ENCODE measurements around the gene TMEM208.

The TMEM208 gene

DNA sequence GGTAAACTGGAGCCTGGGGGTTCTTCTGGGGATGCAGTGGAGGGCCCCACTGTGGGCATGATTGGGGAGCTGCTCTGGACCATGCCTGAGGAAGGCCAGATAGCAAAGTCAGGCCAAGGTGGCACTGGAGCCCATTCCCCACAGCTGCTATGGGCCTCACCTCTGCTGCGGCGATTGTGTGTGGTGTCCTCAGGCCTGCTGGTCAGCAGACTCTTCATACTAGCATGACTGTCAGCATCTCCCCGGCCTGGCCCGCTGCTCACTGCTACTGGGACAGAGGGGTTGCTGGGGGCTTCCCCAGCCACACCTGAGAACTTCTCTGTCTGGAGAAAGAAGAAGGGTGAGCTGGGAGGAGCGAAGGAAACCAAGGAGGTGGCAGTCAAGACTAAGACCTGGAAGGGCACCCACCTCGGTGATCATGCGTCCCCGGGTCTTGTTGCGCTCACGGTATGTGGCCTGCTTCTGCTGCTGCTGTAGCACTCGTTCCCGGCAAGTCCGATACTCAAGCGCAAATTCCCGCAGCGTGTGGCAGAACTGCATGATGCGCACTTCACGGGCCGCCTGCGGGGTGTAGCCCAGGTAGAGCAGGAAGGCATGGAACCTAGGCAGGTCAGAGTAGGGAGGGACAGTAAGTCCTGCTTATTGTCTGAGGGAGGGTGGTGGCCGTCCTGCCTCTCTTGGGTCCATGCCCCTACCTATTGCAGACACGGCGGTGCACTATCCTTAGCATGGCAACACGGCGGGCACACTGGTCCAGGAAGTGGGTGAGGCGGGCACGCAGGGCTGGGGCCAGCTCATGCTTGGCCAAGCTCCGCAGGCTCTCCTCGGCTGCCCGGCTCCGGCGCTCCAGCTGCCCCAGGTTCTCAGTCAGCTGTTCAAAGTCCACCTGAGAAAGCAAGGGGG, 3.2 kb downstream of the TMEM208 start:
- DNase-seq: no peak
- in situ Hi-C loops (cut with MboI; ENCODE audit: low pct_unique_long_range_greater_than_20kb, low sequenced_read_pairs): no loop called here

DNA sequence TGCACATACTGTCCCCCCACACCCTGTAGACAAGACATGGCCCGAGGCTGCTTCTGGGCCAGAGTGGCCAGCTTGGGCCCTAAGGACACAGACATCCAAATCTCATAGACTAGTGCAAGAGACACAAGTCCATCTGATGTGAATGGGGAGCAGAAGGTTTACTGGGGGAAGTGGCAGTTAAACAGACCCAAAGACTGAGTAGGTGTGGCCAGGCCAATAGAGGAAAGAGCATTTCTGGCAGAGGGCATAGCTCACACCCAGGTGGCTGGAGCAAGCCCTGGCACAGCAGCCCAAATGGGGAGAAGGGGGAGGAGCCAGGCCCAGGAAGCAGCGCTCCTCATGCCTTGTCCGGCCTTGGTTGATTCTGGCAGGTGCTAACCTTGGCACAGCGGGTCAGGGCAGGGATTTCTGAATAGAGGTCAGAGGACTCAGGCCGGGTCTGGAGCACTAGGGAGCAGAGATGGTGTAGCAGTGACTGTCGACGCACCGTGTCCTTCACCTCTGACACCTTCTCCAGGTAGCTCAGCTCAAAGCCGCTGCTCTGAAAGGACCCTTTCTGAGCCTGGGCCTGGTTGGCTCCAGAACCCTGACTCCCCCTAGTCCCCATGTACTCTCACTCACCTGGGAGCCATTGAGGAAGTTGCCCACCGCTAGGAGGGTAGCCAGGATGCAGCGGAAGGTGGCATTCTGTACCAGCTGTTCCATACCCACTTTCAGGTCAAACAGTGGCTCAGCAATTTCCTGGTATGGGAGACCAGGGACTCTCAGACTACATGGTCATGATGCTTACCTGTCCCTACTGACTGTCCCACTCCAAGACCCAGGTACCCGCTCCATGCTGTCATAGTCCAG, 4.1 kb downstream of the TMEM208 start:
- in situ Hi-C loops (cut with MboI; ENCODE audit: low pct_unique_long_range_greater_than_20kb, low sequenced_read_pairs): no loop called here

DNA sequence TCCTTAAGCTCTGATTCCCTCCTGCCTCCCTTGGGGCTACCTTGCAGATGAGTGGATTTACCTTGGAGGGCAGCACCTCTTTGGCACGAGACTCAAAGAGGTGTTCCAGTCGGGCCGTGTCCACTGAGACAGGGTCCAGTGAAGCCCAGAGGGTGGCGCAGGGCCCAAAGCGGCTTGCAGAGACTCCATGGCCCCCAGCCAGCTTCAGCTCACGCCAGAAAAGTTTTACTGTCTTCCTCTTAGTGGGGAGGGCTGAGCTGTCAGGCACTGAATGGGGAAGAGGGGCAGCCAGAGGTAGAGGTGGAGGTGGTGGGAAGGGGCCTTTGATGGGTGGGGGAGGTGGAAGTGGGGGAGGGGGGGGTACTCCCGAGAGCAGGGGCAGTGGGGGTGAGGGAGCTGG, 6.7 kb downstream of the TMEM208 start:
- in situ Hi-C loops (cut with MboI; ENCODE audit: low pct_unique_long_range_greater_than_20kb, low sequenced_read_pairs): no loop called here
- DNase-seq: no peak

More for the DNA sequence above, 4.1 kb downstream of the TMEM208 start:
- no peak for DNase-seq

DNA sequence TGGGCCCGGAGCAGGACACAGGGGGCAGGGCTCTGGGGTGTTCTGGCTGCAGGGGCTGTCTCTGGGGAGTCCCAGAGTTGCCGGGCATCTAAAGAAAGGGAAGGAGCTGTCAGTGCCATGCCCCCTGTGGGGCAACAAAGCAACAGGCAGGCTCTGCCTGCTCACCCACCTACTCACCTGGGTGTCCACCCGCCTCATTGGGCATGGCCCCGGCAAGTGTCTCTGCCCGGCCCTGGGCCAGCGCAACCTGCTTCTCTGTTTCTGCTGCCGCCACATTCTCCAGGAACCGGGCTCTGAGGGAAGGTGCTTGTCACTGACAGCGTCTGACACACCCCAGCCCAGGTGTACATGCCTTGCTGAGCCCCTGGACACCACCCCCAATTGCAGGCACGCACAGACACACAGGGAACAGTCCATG, 7.3 kb downstream of the TMEM208 start:
- in situ Hi-C loops (cut with MboI; ENCODE audit: low pct_unique_long_range_greater_than_20kb, low sequenced_read_pairs): no loop called here
- DNase-seq: no peak

DNA sequence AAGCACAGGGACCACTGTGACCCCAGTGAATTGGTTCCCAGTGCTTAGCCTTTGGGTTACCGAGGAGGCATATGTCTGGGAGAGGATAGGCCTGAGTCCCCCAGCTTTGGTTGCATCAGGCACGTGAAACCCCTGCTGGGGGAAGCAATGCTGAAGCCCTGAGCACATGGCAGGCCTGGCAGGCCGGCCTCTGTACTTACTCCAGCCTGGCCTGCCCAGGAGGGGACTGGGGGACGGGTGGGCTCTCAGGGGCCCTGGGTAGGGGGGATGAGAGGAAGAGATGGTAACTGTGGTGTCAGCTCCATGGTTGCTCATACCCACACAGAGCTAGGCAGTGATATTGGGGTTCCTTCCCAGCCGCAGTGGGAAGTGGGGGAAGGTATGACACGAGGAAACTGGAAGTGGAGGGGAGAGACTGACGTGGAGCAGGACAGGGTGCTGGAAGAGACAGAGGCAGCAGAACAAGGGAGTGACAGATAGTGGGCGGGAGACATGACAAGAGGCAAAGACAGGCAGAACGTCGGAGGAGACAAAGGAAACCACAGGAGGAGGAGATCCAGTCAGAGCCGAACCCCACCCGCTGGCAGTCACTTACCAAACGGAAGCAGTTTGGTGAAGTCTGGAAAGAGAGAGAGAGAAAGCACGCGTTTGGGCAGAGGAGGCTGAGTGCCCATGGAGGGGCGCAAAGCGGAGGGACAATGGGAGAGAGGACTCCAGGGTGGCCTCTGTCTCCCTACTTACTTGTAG, 9.1 kb downstream of the TMEM208 start:
- in situ Hi-C loops (cut with MboI; ENCODE audit: low pct_unique_long_range_greater_than_20kb, low sequenced_read_pairs): no loop called here
- DNase-seq: peak; percentile 91

DNA sequence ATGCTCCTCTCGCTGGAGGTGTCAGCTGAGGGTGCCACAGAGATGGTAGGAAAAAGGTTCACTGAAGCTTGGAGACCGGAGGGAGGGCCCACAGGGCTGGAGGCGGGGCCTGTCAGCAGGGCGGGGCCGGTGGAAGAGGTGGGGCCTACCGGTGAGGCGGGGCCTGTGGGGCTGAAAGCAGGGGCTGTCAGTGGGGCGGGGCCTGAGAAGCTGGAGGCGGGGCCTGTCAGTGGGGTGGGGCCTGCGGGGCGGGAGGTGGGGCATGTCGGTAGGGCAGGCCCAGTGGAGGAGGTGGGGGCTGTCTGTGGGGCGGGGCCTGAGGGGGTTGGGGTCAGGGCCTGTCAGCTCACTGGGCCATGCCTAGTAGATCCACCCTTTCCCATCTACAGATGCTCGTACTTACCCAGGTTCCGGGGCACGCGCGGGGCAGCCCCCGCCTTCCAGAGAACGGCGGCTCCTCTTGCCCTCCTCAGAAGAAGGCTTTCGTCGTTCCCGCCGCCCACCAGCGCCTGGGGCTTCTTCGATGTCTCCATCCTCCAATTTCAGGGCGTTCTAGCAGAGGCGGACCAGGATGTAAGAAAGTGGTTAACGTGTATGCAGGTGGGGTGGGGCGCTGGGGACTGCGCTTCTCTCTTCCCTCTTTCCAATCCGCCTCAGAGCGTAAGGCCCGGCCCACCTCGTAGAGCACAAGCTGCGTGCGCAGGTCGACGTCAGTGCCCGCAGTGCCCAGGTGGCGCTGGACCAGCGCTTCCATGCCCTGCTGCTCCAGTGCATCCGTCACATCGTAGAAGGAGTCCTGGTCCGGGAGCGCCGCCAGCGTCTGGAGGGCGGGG, 9.8 kb downstream of the TMEM208 start:
- DNase-seq: no peak
- in situ Hi-C loops (cut with MboI; ENCODE audit: low pct_unique_long_range_greater_than_20kb, low sequenced_read_pairs): no loop called here

DNA sequence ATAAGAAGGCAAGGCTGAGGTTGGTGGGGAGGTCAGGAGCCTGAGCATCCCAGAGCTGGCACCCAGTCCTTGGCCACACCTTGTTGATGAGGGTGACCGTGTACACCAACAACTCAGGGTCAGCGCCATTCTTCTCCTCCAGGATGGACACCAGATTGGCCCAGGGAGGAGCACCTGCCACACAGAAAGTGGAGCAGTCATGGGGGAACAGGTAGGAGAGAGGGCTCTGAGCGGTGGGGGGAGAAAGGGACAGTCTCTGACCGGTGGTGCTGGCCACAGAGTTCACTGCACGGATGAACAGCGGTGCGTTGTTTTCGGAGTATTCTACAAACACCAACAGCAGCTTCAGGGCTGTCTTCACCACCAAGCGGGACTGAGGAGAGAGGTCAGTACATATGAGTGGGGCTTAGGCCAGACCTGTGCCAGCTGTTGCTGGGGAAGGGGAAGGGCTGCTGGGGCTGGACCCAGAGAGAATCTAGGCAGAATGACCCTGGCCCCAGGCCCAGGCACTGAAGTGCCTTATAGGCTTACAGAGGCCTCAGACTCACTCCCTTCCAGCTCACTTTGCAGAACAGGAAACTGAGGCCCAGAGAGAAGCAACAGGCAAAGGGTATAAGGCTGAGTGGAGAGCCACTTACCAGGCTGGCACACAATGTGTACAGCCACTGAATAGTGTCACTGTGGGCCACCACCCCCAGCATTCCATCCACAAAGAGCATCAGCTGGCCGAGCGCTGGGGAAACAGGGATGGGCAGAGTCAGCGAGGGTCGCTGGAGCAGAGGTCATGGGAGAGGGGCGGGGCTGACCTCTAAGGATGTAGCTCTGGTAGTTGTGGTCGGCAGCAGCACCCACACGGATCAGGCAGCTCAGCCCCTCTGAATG, 10.7 kb downstream of the TMEM208 start:
- DNase-seq: no peak
- in situ Hi-C loops (cut with MboI; ENCODE audit: low pct_unique_long_range_greater_than_20kb, low sequenced_read_pairs): no loop called here

DNA sequence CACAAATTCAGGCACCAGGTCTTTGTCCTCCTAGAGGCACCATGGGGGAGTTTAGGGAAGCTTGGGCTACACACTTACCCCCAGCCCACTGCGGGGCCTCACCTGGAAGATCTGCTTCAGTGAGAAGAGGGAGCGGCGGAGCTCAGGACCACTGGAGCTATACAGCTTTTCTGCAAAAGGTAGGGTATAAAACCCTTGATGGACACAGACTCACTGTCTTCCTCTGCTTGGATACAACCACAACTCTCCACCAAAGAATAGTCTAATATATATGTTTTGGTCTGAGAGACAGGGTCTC, 11.3 kb downstream of the TMEM208 start:
- in situ Hi-C loops (cut with MboI; ENCODE audit: low pct_unique_long_range_greater_than_20kb, low sequenced_read_pairs): no loop called here

DNA sequence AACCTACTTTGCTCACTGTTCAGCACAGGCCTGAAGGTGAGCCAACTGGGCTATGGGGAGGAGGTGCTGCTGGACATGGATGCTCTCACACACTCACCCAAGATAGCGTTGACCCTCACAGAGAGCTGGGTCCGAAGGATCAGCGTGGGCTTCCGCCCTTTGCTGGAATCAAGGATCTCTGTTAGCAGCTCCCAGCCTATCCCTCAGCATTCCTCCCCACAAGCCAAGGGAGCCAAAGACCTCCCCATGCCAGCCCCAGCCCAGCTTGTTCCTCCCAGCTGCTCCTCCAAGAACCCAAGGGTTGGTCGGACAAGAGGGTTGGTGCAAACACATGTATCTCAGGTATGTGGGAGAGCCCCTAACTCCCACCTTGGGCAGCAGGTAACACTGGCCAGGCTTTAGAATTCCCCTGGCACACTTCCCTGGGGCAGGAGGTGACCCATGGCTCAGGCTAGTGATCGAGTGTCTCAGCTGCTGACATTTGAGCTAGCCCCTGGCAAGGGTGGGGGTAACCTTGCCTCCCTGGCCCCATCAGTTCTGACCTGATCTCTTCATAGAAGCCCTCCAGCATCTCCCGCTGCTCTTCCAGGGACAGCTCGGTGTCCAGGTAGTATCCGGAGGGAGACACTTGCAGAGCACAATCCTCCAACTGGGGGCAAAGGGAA, 12.0 kb downstream of the TMEM208 start:
- in situ Hi-C loops (cut with MboI; ENCODE audit: low pct_unique_long_range_greater_than_20kb, low sequenced_read_pairs): no loop called here
- DNase-seq: no peak

More for the DNA sequence above, 11.3 kb downstream of the TMEM208 start:
- no peak for DNase-seq

DNA sequence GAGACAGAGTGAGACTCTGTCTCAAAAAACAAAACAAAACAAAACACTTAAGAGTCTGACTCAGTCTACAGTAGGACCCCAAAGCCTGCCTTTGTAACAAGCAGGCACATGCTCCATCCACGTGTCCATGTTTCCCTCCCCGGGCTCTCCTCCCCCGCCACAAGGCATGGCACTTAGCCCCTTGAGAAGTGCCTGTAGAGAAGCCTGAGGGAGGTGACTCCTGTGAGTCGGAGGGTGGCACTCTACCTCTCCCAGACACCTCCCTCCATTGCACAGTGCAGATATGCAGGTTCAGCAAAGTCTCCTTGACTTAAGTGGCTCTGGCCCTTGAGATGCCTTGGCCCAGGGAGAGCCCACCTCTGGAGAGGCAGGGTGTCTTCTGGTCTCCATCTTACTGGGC, 13.6 kb downstream of the TMEM208 start:
- DNase-seq: no peak
- in situ Hi-C loops (cut with MboI; ENCODE audit: low pct_unique_long_range_greater_than_20kb, low sequenced_read_pairs): no loop called here

DNA sequence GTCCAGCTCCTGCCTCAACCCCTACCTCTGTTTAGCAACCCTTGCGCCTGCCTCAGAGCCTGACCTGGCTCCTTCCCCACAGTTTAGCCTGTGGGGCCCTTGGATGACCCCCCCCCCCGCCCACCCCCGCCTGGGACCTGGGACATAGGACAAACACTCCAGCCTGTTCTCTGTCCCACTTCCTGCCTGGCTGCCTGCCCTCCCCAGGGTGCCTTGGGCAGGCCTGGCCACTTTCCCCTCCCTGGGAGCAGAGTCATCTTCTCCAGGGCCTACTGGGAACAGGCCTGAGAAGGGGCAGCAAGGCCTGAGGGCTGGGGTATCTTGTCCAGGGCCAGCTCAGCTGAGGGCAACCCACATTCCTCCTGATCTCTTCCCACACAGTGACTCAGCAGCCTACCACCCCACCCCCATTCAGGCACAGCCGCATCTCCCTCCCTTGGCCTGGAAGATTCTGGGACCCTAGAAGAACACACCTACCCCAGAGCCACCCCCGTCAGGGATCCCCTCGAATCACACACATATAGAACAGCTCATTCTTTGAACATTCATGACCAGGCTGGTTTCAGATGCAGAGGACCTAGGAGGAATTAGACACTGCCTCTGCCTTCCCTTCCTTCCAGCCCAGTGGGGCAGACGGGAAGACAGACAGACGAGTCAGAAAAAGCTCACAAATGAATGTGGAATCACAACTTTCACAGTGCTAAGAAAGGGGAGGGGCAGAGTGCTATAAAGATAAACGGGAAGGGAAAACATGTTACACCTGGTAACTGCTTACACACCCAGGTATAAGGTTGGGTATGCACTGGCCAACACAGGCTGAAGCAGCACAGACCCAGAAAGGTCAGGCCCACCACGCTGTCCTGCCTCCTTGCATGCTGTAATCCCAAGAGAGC, 14.3 kb downstream of the TMEM208 start:
- in situ Hi-C loops (cut with MboI; ENCODE audit: low pct_unique_long_range_greater_than_20kb, low sequenced_read_pairs): no loop called here
- no peak for DNase-seq

DNA sequence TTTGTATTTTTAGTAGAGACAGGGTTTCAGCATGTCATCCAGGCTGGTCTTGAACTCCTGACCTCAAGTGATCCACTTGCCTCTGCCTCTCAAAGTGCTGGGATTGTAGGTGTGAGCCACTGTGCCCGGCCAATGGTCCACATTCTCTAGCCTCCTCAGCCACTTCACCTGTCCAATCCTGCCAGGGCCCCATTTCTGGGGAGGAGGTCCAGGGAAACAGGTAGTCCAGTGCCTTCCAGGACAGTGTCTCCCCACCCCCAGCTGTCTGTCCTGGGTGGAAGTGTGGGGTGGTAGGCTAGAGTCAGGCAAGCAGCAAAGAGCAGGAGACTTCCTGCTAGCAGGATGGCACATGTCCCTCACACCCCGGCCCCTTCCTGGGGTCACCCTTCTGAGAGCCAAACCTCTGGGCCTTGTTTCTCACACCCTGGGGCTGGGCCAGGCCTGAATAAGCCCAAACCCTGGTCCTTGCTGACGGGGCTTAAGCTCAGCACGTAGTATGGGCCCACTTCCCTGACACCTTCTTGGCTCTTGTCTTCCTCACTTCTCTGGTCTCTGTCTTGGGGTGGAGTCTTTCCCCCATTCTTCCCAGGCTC, 15.3 kb downstream of the TMEM208 start:
- no peak for DNase-seq
- in situ Hi-C loops (cut with MboI; ENCODE audit: low pct_unique_long_range_greater_than_20kb, low sequenced_read_pairs): no loop called here

DNA sequence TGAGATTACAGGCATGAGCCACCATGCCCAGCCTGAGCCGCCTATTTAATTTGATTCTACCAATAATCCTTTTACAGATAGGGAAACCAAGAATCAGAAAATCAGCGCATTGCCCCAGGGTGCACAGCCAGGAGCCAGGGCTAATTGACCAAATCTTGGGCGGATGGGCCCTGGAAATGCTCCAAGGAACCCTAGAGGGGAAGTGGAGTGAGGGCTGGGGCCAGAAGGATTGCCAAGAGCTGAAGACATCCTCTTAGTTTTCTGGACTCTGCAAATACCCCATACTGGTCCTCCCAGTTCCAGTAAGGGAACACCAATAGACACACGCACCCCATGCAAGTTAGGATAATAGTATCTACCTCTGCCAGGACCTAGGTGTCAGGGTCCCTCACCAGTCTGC, 16.6 kb downstream of the TMEM208 start:
- in situ Hi-C loops (cut with MboI; ENCODE audit: low pct_unique_long_range_greater_than_20kb, low sequenced_read_pairs): no loop called here
- no peak for DNase-seq

DNA sequence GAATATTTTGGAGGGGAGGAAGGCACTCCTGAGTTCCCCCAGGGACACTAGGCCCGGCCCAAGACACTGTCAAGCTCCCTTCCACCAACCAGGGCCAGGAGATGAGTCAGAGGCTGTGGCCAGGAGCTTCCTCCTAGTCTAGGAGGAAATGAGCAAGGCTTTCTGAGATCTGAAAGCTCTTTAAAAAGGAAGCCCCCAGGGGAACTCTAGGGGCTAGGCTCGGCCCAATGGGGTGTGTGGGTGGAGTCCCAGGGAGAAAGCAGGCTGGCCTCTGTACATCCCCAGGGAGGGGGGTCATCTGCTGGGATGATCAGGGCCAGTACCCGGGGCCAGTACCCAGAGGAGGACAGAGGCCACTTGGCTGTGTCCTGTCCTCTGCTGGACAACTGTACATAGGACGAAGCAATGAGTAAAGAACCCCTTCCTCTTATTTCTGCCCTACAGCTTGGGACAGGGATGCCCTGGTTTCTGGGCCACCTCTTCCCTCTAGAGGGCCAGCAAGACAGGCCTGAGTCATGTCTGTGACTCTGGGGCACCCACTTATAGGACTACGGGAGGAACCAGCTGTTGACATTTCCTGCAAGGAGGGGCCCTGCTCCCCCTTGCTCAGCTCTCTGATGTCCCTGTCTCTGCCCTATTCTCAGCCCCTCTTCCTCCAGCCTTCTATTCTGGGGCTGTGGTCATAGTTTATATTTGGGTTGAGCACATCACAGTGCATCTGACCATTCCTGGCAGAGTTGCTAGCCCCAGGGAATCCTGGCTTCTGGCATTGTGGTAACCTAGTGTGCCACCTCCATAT, 17.7 kb downstream of the TMEM208 start:
- peak; percentile 89 for DNase-seq

DNA sequence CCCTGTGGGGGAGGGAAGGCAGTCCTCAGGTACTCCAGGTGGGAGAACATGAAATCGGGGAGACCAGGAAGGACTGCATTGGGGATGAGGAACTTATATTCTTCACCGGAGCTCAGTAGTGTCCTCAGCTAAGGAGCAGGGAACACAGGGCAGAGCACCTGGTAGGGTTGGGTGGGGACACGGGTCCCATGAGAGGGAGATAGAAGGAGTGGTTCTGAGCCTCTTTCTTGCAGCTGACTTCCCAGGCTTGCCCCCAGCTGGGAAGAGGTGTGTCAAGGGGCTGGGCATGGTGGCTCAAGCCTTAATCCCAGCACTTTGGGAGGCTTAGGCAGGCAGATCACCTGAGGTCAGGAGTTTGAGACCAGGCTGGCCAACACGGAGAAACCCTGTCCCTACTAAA, 18.3 kb downstream of the TMEM208 start:
- DNase-seq: no peak
- in situ Hi-C loops (cut with MboI; ENCODE audit: low pct_unique_long_range_greater_than_20kb, low sequenced_read_pairs): no loop called here

More for the DNA sequence above, 17.7 kb downstream of the TMEM208 start:
- in situ Hi-C loops (cut with MboI; ENCODE audit: low pct_unique_long_range_greater_than_20kb, low sequenced_read_pairs): no loop called here

Measured in KBM-7 (cell line).